KMS-11 (cell line): ENCODE results near the gene NKAIN4.
"Not testable (repeated sequence)": the region's sequence is repeated elsewhere in the genome, so short reads cannot be mapped to it uniquely, and the experiment has no call there.

ENCODE experiments used
- H2AFZ ChIP-seq: fragments of 200-600 bp; sonication (generic); 2 replicates; pipeline ENCODE4 v1.6.1; 2016; ENCODE audit warnings: antibody characterized with exemption, mixed run types, low read depth
- H3K27ac ChIP-seq: fragments of 200-600 bp; sonication (generic); 2 replicates; pipeline ENCODE4 v1.6.1; 2016; ENCODE audit warnings: mild to moderate bottlenecking, mixed run types
- H3K27me3 ChIP-seq: fragments of 200-600 bp; sonication (generic); 2 replicates; pipeline ENCODE4 v1.6.1; 2017; ENCODE audit warnings: mild to moderate bottlenecking, low read depth, mixed run types, moderate library complexity; ENCODE audit not compliant: insufficient read depth
- H3K36me3 ChIP-seq: fragments of 200-600 bp; sonication (generic); 2 replicates; pipeline ENCODE4 v1.6.1; 2017; ENCODE audit warnings: mild to moderate bottlenecking, mixed run types; ENCODE audit not compliant: insufficient read depth
- H3K4me1 ChIP-seq: fragments of 200-600 bp; sonication (generic); 2 replicates; pipeline ENCODE4 v1.6.1; 2016; ENCODE audit warnings: mild to moderate bottlenecking, low read depth, mixed run types; ENCODE audit not compliant: poor library complexity, severe bottlenecking
- H3K4me2 ChIP-seq: fragments of 200-600 bp; sonication (generic); 2 replicates; pipeline ENCODE4 v1.7.0; 2016; ENCODE audit warnings: mild to moderate bottlenecking, mixed run types
- H3K4me3 ChIP-seq: fragments of 200-600 bp; sonication (generic); IDR thresholded peaks from 2 replicates; pipeline ENCODE4 v1.6.1; 2017; ENCODE audit warnings: low read depth, low read length, mixed read lengths; ENCODE audit not compliant: insufficient read depth
- H3K79me2 ChIP-seq: fragments of 200-600 bp; sonication (generic); 2 replicates; pipeline ENCODE4 v1.6.1; 2016; ENCODE audit warnings: low read depth, mixed run types; ENCODE audit not compliant: insufficient read depth
- H3K9ac ChIP-seq: fragments of 200-600 bp; sonication (generic); 2 replicates; pipeline ENCODE4 v1.6.1; 2016; ENCODE audit warnings: mild to moderate bottlenecking, mixed run types
- H4K20me1 ChIP-seq: fragments of 200-600 bp; sonication (generic); 2 replicates; pipeline ENCODE4 v1.6.1; 2016; ENCODE audit warnings: mild to moderate bottlenecking, mixed run types; ENCODE audit not compliant: insufficient read depth
- CTCF ChIP-seq: fragments of 200-600 bp; sonication (generic); conservative IDR thresholded peaks from 2 replicates; pipeline ENCODE4 v1.6.1; 2017; ENCODE audit warnings: low read depth, mild to moderate bottlenecking, antibody characterized with exemption, low read length, moderate library complexity, mixed read lengths

The NKAIN4 gene

GRCh38 chr20:63222541-63222940 lies 31.7 kb downstream of the NKAIN4 start:
- no peak overlapping the region for H3K4me3 ChIP-seq
- H3K27ac ChIP-seq, result no peak overlapping the region
- H3K9ac ChIP-seq, result no peak overlapping the region
- no peaks in the 10 kb centered on the region for H3K79me2 ChIP-seq
- H4K20me1 ChIP-seq, result no peaks in the 10 kb centered on the region
- peaks cover 3% of the 10 kb centered on the region for H3K4me1 ChIP-seq
- H2AFZ ChIP-seq, result no peak overlapping the region
- peaks cover 84% of the 10 kb centered on the region for H3K27me3 ChIP-seq
- no peaks in the 10 kb centered on the region for H3K36me3 ChIP-seq
- TF ChIP-seq CTCF, result no peak
- no peak overlapping the region for H3K4me2 ChIP-seq

GRCh38 chr20:63221400-63222053 lies 32.7 kb downstream of the NKAIN4 start:
- not testable (repeated sequence) for H3K4me1 ChIP-seq, H3K4me2 ChIP-seq, H3K79me2 ChIP-seq

GRCh38 chr20:63220696-63221399 lies 33.4 kb downstream of the NKAIN4 start:
- Histone ChIP-seq H3K9ac (no peak overlapping the region), H3K4me2 (no peak overlapping the region), H3K79me2 (no peaks in the 10 kb centered on the region), H3K36me3 (no peaks in the 10 kb centered on the region), H3K4me3 (no peak overlapping the region), H3K27ac (no peak overlapping the region), H4K20me1 (no peaks in the 10 kb centered on the region), H3K27me3 (peaks cover 68% of the 10 kb centered on the region), H3K4me1 (peaks cover 10% of the 10 kb centered on the region), H2AFZ (no peak overlapping the region)
- no peak for TF ChIP-seq CTCF

More at GRCh38 chr20:63221400-63222053, 32.7 kb downstream of the NKAIN4 start:
- not testable (repeated sequence) for H2AFZ ChIP-seq, H3K36me3 ChIP-seq, H3K4me3 ChIP-seq, H3K27ac ChIP-seq, H3K9ac ChIP-seq, H4K20me1 ChIP-seq
- peaks cover 74% of the 10 kb centered on the region for H3K27me3 ChIP-seq

- Histone ChIP-seq H3K9ac (no peak overlapping the region), H2AFZ (no peak overlapping the region), H3K27ac (no peak overlapping the region), H3K36me3 (no peaks in the 10 kb centered on the region), H4K20me1 (no peaks in the 10 kb centered on the region), H3K4me3 (no peak overlapping the region), H3K4me1 (peaks cover 10% of the 10 kb centered on the region), H3K4me2 (no peak overlapping the region), H3K27me3 (peaks cover 60% of the 10 kb centered on the region), H3K79me2 (peaks cover 7% of the 10 kb centered on the region)
- TF ChIP-seq CTCF, result no peak
Observed at GRCh38 chr20:63219866-63220521, 34.3 kb downstream of the NKAIN4 start.
